Measurements from ENCODE around the gene BCAT1.

DNA sequence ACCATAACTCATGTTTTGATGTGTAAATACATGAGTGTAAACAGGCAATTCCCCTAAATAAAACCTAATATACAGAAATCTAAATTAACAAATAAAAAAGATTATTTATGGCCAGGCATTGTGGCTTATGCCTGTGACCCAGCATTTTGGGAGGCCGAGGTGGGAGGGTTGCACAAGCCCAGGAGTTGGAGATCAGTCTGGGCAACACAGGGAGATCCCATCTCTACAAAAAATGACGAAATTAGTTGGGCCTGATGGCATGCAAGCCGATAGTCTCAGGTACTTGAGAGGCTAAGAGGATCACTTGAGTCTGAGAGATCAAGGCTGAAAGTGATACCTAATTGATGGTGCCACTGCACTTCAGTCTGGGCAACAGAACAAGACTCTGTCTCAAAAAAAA is 48.7 kb downstream of the BCAT1 start:
- TF ChIP-seq CTCF (IDR thresholded peaks at IDR 0.05; ENCODE audit: low read depth, low read length, poor library complexity, severe bottlenecking) (no peak), EZH2phosphoT487 (IDR thresholded peaks at IDR 0.05; ENCODE audit: borderline replicate concordance, low read length) (no peak)

Data from DOHH2 (cell line).